NCI-H1417 (cell line): ENCODE measurements around the gene LYPD5.
A peak's percentile ranks its signal among the peaks of the same experiment; 100 is the strongest.
"Not testable (repeated sequence)": the region's sequence is repeated elsewhere in the genome, so short reads cannot be mapped to it uniquely, and the experiment has no call there.

Experiments
- DNase-seq, 3 experiments: peaks; one replicate each; lab custom pipeline; 2025; lab: John Stamatoyannopoulos, UW

LYPD5 gene, protein sequence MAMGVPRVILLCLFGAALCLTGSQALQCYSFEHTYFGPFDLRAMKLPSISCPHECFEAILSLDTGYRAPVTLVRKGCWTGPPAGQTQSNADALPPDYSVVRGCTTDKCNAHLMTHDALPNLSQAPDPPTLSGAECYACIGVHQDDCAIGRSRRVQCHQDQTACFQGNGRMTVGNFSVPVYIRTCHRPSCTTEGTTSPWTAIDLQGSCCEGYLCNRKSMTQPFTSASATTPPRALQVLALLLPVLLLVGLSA

DNA sequence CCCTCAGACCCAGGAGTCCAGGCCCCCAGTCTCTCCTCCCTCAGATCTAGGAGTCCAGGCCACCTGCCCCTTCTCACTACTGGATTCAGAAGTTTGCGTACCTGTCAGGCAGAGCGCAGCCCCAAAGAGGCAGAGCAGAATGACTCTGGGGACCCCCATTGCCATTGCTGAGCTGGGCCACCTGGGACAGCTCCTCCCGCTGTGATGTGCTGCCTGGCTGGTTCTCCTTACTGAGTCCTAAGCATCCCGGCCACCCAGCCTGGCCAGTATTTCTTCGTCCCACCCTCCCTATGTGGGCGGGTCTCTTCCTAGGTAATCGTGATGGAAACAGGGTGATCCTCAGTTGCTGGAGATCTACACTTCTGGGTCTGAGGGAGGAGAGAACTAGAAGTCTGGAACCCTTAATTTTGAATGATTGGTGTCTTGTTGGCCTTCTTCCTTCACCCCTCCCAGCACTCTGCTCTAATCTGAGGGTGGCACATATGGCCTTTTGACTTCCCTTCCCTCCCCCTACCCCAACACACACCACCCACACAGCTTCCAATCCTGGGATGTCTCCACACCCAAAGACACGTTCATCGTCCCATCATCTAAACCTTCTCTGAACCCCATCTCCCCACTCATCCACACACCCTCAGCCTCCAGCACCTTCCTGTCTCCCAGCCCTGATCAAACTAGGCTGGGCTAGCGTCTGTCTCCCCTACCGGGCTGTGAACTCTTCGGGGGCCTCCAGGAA lies at the start of gene LYPD5:
LYPD5 (minus strand) TSS at position 232 of the 736 bp plus-strand sequence; CDS start at position 165, 67 bp downstream.
- DNase-seq, result no peak

DNA sequence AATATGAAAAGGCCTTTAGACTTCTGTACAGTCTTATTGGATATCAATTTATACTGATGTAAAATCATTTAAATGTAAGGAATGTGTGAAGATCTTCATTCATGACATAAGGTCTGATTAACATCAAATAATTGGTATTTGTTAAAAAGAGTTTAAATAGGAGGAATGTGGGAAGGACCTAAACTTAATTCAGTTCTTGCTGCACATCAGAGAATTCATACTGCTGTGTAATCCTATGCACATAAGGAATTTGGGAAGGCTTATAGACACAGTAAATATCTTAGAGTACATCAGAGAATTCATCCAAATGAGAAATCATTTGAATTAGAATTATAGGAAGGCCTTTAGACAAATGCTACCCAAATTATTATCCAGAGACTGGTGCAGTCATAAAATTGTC lies 46.6 kb upstream of the LYPD5 start:
- DNase-seq, result no peak

DNA sequence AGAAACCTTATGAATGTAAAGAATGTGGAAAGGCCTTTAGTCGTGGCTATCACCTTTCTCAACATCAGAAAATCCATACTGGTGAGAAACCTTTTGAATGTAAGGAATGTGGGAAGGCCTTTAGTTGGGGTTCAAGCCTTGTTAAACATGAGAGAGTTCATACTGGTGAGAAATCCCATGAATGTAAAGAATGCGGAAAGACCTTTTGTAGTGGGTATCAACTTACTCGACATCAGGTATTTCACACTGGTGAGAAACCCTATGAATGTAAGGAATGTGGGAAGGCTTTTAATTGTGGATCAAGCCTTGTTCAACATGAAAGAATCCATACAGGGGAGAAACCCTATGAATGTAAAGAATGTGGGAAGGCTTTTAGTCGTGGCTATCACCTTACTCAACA lies 45.6 kb upstream of the LYPD5 start:
- DNase-seq, result no peak

DNA sequence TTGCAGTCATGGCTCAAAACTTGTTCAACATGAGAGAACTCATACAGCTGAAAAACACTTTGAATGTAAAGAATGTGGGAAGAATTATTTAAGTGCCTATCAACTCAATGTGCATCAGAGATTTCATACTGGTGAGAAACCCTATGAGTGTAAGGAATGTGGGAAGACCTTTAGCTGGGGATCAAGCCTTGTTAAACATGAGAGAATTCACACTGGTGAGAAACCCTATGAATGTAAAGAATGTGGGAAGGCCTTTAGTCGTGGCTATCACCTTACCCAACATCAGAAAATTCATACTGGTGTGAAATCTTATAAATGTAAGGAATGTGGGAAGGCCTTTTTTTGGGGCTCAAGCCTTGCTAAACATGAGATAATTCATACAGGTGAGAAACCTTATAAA lies 45.0 kb upstream of the LYPD5 start:
- DNase-seq, result no peak

DNA sequence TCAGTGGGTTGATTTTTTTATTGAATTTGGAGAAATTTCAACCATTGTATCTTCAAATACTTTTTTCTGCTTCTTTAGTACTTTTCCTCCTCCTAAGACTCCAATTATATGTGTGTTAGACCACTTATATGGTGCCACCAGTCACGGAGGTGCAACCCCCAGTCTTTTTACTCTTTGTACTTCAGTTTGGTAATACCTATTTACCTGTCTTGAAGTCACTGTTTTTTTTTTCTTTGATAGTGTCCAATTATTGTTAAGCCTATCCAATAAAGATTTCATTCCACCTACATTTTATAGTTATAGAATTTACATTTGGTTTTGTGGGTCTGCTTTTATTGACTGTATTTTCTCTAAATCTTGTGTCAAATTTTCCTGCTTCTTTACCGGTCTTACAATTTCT lies 39.8 kb upstream of the LYPD5 start:
- no peak for DNase-seq

DNA sequence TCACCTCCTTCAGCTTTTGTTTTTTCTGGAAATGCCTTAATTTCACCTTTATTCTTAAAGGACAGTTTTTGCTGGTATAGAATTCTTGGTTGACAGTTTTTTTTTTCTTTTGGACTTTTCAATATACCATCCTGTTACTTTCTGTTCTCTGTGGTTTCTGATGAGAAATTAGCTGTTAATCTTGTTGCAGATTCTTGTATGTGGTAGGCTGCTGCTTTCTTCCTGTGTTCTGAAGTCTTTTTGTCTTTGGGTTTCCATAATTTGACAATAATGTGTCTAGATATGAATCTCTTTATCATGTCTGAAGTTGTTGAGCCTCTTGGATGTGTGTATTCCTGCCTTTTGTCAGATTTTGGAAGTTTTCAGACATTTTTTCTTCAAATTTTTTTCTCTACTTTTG lies 36.9 kb upstream of the LYPD5 start:
- no peak for DNase-seq

DNA sequence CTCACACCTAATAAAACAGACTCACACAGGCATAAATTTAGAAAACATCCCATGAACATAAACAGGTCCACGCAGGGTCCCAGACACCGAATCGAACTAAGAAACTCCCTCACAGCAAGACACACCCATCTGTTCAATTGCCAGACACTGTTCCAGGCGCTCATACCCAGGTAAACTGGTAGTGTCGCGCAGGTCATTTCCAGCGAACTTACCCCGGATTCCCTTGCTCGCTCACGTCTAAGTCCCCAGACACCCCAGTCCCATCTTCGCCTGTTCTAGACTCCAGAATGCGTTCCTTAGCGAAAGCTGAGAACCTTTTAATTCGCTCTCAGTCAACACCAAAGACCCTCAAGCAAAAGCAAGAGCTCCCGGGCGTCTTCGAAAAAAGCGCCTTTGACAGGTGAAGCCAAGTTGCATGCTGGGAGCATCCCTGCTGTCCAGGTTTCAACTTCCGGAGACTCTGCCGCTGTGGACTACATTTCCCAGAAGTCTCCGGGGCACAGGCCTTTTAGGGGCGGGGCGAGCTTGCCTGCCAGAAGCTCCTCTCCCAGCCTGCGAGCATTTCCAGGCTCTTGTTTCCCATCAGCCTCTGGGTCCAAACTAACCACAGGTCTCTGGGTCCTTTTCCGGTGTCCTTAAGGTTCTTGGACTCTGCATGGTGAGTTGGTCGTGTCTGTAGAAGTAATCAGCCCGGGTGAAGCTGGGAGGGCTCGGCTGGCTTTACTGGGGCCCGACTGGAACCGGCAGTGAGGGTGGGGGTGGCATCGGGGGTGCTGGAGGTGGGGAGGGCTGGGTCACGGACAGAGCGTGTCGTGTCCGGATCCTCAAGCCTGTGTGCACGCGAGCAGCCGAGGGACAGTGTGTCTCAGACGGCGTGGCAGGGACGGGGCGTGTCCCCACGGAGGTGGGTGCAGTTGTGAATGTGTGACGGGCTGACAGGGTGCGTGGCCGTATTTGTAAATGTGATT lies 24.8 kb upstream of the LYPD5 start, which contains the start of gene ZNF283:
ZNF283 (plus strand) TSS at position 535 of the 968 bp plus-strand sequence. CDS start 6,184 bp downstream, outside the sequence.
- peak; percentile 66 to 95 (median 81) for DNase-seq

DNA sequence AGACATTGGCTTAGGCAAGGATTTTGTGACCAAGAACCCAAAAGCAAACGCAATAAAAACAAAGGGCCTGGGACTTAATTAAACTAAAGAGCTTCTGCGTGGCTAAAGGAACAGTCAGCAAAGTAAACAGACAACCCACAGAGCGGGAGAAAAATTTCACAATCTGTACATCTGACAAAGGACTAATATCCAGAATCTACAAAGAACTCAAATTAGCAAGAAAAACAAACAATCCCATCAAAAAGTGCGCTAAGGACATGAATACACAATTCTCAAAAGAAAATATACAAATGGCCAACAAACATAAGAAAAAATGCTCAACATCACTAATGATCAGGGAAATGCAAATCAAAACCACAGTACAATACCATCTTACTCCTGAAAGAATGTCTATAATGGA lies 22.3 kb upstream of the LYPD5 start:
- DNase-seq, result peak in 1 of 3 experiments; percentile 6

DNA sequence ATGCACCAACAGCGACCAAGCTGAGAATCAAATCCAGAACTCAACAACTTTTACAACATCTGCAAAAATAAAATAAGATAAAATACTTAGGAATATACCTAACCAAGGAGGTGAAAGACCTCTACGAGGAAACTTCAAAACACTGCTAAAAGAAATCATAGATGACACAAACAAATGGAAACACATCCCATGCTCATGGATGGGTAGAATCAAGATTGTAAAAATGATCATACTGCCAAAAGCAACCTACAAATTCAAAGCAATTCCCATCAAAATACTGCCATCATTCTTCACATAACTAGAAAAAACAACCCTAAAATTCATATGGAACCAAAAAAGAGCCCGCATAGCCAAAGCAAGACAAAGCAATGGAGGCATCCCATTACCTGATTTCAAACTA lies 21.6 kb upstream of the LYPD5 start:
- DNase-seq, result not testable (repeated sequence)

DNA sequence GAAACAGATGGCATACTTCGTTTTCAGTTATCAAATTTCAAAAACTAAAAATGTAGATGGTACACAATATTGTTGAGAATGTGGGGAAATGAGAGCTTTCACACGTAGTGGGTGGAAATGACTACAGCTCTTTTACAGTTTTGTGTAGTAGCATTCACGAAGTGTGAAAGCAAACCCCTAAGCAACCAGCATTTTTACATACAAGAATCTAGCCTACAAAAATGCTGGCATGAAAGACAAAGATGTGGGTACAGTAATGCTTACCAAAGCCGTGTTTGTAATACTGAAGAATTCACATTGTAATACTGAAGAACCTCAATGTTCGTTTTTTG lies 18.6 kb upstream of the LYPD5 start:
- no peak for DNase-seq

DNA sequence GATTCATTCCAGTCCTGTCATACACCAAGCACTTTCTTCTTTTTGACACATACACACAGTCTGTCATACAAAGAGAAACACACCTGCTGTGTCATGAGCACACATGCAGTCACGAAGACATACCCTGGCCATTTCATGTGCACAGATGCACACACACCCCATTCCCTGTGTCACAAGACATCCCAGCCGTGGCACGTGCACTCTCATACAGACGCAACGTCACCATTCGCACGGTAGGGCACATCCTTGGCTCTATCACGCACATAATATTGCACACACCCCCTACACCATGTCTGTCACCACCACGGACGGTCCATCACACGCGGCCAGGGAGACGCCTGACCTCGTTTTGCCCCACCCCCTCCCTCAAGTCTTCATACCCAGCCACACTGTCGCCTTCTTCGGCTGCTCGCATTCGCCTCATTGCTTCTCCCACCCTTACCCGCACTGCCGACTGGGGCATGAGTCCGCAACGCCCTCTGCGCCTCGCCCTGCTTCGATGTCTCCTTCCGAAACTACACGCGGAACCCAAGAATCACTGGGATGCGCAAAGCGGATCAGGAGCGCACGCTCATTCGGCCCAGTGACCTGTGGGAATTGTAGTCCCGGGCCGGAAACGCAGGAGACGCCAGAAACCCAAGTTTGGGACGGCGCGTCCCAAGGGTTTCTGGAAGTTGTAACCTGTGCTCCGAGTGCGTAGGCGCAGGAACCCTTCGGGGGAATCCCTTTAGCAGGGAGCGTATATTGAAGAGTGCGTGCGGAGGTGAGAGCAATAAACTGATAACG lies 18.0 kb upstream of the LYPD5 start:
- DNase-seq, result no peak

DNA sequence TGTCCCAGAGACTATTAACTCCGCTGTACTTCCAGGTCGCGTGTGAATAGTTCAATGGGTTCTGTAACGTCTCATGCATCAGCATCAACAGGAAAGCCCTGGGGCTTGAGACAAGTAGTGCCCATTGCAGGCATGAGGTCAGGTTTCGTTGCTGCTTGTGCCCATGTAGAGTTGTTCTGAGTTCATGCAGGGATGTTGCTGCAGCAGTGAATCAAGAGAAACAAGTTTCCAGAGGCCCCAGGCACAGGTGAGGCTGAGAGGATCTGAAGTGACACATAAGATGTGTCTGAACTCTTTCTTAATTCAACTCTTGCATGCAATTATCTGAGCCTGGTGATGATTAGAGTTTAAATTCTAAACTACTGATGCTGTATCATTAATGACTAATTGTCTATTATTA lies 16.3 kb upstream of the LYPD5 start:
- no peak for DNase-seq

DNA sequence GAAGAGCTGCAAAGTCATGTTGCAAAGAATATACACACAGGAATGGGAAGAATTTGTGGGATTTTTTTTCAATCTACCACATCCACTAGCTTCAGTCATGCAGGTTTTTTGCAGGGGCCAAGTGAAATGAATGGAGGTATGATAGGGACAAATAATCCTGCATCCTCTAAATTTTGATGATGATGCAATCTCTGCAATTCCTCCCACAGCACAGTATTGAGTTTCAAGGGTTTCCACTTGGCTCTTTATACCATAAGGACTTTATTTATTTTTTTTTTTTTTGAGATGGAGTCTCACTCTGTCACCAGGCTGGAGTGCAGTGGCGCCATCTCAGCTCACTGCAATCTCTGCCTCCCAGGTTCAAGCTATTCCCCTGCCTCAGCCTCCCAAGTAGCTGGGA lies 15.2 kb upstream of the LYPD5 start:
- DNase-seq, result not testable (repeated sequence)

DNA sequence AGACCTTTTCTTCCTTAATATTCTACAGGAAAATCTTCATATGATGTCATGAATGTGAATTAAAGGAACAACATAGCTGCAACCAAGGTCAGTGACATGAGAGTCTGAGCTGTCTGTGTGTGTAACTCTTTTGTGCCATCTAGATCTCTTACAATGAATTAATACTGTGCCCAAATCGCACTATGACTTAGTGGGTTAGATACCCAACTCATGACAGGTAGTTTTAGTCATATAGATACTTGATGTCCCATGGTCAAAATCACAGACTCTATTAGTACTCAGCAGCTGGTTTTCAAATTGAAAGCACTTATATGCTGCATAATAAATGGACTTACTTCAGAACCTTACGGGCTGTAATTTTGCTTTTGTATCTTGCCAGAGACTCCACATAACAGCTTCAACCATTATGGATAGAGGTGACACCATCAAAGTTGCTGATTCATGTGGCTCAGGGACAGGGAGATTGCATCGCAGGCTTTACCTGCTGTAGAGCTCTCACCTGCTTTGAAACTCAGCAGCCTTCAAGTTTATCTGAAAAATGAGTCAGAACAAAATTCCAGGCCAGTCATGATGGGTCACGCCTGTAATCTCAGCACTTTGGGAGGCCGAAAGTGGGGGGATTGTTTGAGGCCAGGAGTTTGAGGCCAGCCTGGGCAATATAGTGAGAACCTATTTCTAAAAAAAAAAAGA lies 12.6 kb upstream of the LYPD5 start:
- DNase-seq, result no peak

DNA sequence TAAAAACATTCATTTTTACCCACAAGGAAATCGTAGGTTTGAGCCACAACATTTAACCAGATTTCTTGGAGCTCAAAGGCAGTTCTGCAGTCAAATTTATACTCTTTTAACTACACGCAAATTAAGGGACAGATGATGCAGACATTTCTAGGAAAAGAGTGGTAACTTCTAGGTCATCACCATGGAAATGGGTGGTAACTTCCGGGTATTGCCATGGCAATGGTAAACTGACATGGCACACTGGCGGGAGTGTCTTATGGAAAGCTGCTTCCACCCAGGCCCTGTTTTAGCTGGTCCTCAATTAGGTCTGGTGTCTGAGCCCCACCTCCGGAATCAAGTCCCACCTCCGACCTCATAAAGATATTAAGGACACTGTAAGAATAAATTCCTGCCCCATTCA lies 10.4 kb upstream of the LYPD5 start:
- DNase-seq, result no peak

DNA sequence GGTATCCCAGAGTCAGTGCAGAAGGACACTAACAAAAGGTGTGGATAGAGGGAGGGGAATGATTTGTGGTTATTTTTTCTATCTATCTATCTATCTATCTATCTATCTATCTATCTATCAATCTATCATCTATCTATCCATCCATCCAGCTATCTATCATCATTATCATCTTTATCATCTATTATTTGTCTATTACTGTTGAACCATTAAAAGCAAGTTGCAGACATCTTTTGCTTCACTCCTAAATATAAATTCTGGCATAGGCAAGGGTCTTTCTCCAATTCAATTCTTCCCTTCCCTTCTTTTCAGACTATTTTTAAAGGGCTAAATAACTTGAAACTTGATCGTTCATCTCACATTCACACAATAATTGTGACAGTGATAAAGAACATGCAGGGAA lies 10.0 kb upstream of the LYPD5 start:
- DNase-seq, result no peak

DNA sequence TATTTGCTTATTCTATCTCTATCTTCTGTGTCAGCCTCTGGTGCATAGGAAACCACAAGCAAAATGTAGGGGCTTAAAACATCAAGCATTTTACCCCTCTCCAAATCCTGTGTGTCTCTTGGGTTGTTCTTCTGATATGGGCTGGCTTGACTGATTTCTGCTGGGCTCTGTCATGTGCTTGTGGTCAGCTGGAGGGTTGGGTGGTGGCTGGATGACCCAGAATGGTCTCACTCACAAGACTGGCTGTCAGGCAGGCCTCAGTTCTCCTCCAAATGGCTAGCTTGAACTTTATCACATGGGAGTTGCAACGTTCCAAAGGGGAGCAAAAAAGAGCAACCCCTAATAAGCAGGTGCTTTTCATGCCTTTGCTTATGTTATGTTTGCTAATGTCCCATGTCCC lies 9.6 kb upstream of the LYPD5 start:
- DNase-seq, result no peak

DNA sequence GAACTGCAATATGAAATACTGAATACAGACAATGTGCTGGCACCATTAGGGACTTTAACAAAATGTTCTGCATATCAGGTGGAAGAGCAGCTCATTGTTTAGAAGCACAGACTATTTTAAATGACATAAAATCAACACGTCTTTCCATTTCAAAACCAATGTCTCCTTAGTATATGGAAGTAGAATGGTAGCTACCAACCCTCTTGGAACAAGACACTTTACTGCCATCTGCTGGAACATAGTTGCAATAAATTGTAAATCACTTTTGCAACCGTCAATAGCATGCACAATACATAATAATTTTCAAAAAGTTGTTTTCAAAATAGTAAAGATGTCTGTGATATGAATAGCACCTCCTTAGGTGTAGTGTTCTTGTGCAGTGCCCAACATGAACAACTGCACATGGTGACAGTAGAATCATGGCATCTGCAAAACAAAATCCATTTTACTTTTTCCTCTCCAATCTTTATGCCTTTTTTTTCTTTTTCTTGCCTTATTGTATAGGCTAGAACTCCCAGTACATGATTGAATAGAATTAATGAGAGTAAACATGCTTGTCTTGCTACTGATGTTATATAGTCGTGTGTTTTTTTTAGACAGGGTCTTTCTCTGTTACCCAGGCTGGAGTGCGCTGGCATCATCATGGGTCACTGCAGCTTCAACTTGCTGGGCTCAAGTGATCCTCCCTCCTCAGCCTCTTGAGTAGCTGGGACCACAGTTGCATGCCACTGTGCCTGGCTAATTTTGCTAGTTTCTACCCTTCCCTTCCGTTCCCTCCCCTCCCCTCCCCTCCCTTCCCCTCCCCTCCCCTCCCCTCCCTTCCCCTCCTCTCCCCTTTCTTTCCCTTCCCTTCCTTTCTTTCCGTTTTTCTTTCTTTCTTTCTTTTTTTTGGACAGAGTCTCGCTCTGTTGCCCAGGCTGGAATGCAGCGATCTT lies 7.8 kb upstream of the LYPD5 start:
- DNase-seq, result peak in 2 of 3 experiments; percentile 65 to 80

DNA sequence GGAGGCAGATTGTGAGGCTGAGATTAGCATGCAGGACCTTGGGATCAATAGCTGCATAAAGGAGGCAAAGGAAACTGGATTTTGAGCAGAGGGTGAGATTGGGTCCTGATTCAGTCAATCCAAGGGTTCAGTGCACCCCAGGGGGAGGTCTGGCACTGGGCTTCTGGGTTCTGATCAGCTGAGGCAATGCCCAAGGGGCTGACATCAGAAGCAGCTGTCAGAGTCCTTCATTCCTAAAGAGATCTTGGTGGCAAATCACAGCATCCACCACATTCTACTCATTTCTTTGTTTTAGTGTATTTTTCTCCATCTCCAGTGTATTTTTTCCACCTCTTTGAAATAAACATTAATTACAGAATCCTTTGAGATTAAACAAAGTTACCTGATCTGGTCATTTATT lies 5.4 kb upstream of the LYPD5 start:
- no peak for DNase-seq

DNA sequence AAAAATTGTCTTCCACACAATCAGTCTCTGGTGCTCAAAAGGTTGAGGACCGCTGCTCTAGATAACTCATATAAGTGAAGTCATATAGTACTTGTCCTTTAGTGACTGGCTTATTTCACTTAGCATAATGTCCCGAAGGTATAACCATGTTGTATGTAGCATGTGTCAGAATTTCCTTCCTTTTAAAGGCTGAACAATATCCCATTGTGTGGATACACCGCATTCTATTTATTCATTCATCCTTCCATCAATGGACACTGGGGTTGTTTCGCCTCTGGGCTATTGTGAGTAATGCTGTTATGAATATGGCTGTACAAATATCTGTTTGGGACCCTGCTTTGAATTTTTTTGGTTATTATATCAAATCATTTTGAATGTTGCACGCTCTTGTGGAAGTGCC lies 4.6 kb upstream of the LYPD5 start:
- DNase-seq, result no peak
